Keratinocyte (primary cell): Measurements from ENCODE around the gene RPAP2. TPM values are rescaled to one million over a fixed set of nuclear protein-coding genes. Genes with fewer than 3 reads are reported as not detected.

Experiments
- DNase-seq: peaks from one replicate; pipeline ENCODE4 v3.0.0-alpha.2; 2011; ENCODE audit warnings: low read depth, missing footprints, low spot score
- FAIRE-seq: peaks from 2 replicates; lab custom pipeline; 2011; peaks lifted over from hg19 to GRCh38; lab: Jason Lieb, UNC
- H2AFZ ChIP-seq: 2 replicates; pipeline ENCODE4 v1.6.0; 2012; ENCODE audit warnings: low read length, control low read depth, inconsistent platforms; ENCODE audit not compliant: control insufficient read depth
- H3K27ac ChIP-seq: 2 replicates; pipeline ENCODE4 v1.5.1; 2011; ENCODE audit warnings: low read length; ENCODE audit not compliant: control insufficient read depth, insufficient read depth
- H3K27me3 ChIP-seq: 3 replicates; pipeline ENCODE4 v1.6.0; 2011; ENCODE audit warnings: low read length; ENCODE audit not compliant: control insufficient read depth, insufficient read depth; ENCODE audit errors: extremely low read depth
- H3K36me3 ChIP-seq, 2 experiments: 2 replicates in 1 of 2; 3 replicates in 1 of 2; pipeline ENCODE4 v1.5.1; 2011; ENCODE audit warnings: low read length in 2 of 2, mild to moderate bottlenecking in 1 of 2; ENCODE audit not compliant: control insufficient read depth in 2 of 2, insufficient read depth in 2 of 2; ENCODE audit errors: extremely low read depth in 1 of 2
- H3K4me1 ChIP-seq: 3 replicates; pipeline ENCODE4 v1.5.1; 2011; ENCODE audit warnings: low read length; ENCODE audit not compliant: control insufficient read depth, insufficient read depth; ENCODE audit errors: extremely low read depth
- H3K4me2 ChIP-seq: 3 replicates; pipeline ENCODE4 v1.6.0; 2011; ENCODE audit warnings: low read depth, low read length; ENCODE audit not compliant: control insufficient read depth, insufficient read depth; ENCODE audit errors: extremely low read depth
- H3K4me3 ChIP-seq, 3 experiments: fragments of 200-600 bp in 1 of 3; sonication (generic) in 1 of 3; 2 replicates in 2 of 3; 3 replicates in 1 of 3; pipeline ENCODE4 v1.5.1; 2011 to 2016; ENCODE audit warnings: low read length in 3 of 3, mild to moderate bottlenecking in 3 of 3, control low read depth in 2 of 3, inconsistent platforms in 1 of 3, low read depth in 1 of 3, mixed read lengths in 1 of 3, mixed run types in 1 of 3, moderate library complexity in 1 of 3; ENCODE audit not compliant: control insufficient read depth in 2 of 3, insufficient read depth in 2 of 3; ENCODE audit errors: extremely low read depth in 1 of 3
- H3K79me2 ChIP-seq: 2 replicates; pipeline ENCODE4 v1.6.0; 2012; ENCODE audit warnings: low read length; ENCODE audit not compliant: control insufficient read depth, insufficient read depth
- H3K9ac ChIP-seq: 3 replicates; pipeline ENCODE4 v1.6.0; 2011; ENCODE audit warnings: low read length; ENCODE audit not compliant: control insufficient read depth, insufficient read depth; ENCODE audit errors: extremely low read depth
- H3K9me1 ChIP-seq: 3 replicates; pipeline ENCODE4 v1.6.0; 2011; ENCODE audit warnings: low read length; ENCODE audit not compliant: control insufficient read depth, insufficient read depth; ENCODE audit errors: extremely low read depth
- H3K9me3 ChIP-seq: 2 replicates; pipeline ENCODE4 v1.5.1; 2012; ENCODE audit warnings: low read depth, low read length; ENCODE audit not compliant: control insufficient read depth
- H4K20me1 ChIP-seq: 3 replicates; pipeline ENCODE4 v1.6.0; 2011; ENCODE audit warnings: low read length; ENCODE audit not compliant: control insufficient read depth, insufficient read depth; ENCODE audit errors: extremely low read depth
- CTCF ChIP-seq, 3 experiments: IDR thresholded peaks in 1 of 3; conservative IDR thresholded peaks in 1 of 3; optimal IDR thresholded peaks in 1 of 3; 2 replicates in 2 of 3; 3 replicates in 1 of 3; pipeline versions ENCODE3 to v1.5.1; 2011; ENCODE audit warnings: low read length in 3 of 3, mild to moderate bottlenecking in 3 of 3, moderate library complexity in 2 of 3, control low read depth in 1 of 3, inconsistent platforms in 1 of 3; ENCODE audit not compliant: insufficient read depth in 2 of 3; ENCODE audit errors: extremely low read depth in 1 of 3
- EZH2 ChIP-seq: IDR thresholded peaks from one replicate; pipeline ENCODE4 v1.6.1; 2012; ENCODE audit warnings: inconsistent platforms, mild to moderate bottlenecking, low read length, moderate library complexity
- dilution Hi-C: fragments of 300-500 bp; cut with MboI; formaldehyde crosslinking; loops from one replicate; pipeline ENCODE4 v1.7.0; 2020; ENCODE audit warnings: low sequenced_read_pairs; ENCODE audit not compliant: extremely low pct_ligation_motif_present
- polyA plus RNA-seq, 5 experiments: library from polyadenylated mRNA; depleted of rRNA in 3 of 5; stranded (reverse) in 3 of 5; stranded (forward) in 1 of 5; unstranded in 1 of 5; fragments of >200 nt; gene quantifications; 1 replicate in 1 of 5; 2 replicates in 3 of 5; 3 replicates in 1 of 5; pipeline versions ENCODE4 v1.2.1 to v1.2.3, GENCODE V29; 2011 to 2012; ENCODE audit warnings: missing spikeins in 2 of 5, low read depth in 1 of 5, low replicate concordance in 1 of 5

The RPAP2 gene
- polyA plus RNA-seq, 1 donor (not counting 4 experiments of a cell fraction or from before 2014, with no cell fraction given), result 21.5 TPM

GRCh38 chr1:92346866-92347640 lies 48.2 kb downstream of the RPAP2 start:
- no peak overlapping the region for H3K9ac ChIP-seq
- H3K9me3 ChIP-seq, result no peaks in the 10 kb centered on the region
- FAIRE-seq (no peak), DNase-seq (no peak)
- no peak overlapping the region for H3K4me2 ChIP-seq
- dilution Hi-C loops, result no loop called here
- no peaks in the 10 kb centered on the region for H3K9me1 ChIP-seq
- H2AFZ ChIP-seq, result no peak overlapping the region
- no peak overlapping the region for H3K4me3 ChIP-seq
- H3K27ac ChIP-seq, result no peak overlapping the region
- TF ChIP-seq CTCF (optimal IDR thresholded peaks at IDR 0.05 in 1 of 3, IDR thresholded peaks at IDR 0.05 in 1 of 3, conservative IDR thresholded peaks at IDR 0.05 in 1 of 3; ENCODE audit: extremely low read depth in 1 of 3, insufficient read depth in 2 of 3, low read length in 3 of 3) (no peak), EZH2 (no peak)
- no peaks in the 10 kb centered on the region for H4K20me1 ChIP-seq
- H3K36me3 ChIP-seq, result peaks cover 0 to 5% of the 10 kb centered on the region in 2 experiments
- no peaks in the 10 kb centered on the region for H3K4me1 ChIP-seq
- no peaks in the 10 kb centered on the region for H3K79me2 ChIP-seq
- H3K27me3 ChIP-seq, result no peaks in the 10 kb centered on the region

GRCh38 chr1:92352856-92353255 lies 54.0 kb downstream of the RPAP2 start:
- FAIRE-seq, result no peak
- DNase-seq, result no peak
- no peaks in the 10 kb centered on the region for H3K9me3 ChIP-seq
- H3K9ac ChIP-seq, result no peak overlapping the region
- H3K4me3 ChIP-seq, result no peak overlapping the region
- H3K27me3 ChIP-seq, result no peaks in the 10 kb centered on the region
- H3K4me2 ChIP-seq, result no peak overlapping the region
- no peak for TF ChIP-seq EZH2
- TF ChIP-seq CTCF (optimal IDR thresholded peaks at IDR 0.05 in 1 of 3, IDR thresholded peaks at IDR 0.05 in 1 of 3, conservative IDR thresholded peaks at IDR 0.05 in 1 of 3; ENCODE audit: extremely low read depth in 1 of 3, insufficient read depth in 2 of 3, low read length in 3 of 3), result no peak
- H3K9me1 ChIP-seq, result no peaks in the 10 kb centered on the region
- no peak overlapping the region for H2AFZ ChIP-seq
- no peaks in the 10 kb centered on the region for H3K4me1 ChIP-seq
- H3K36me3 ChIP-seq, result peaks cover 0 to 3% of the 10 kb centered on the region in 2 experiments
- no peaks in the 10 kb centered on the region for H4K20me1 ChIP-seq
- H3K79me2 ChIP-seq, result no peaks in the 10 kb centered on the region
- H3K27ac ChIP-seq, result no peak overlapping the region
- dilution Hi-C loops, result no loop called here
